ENCODE measurements around the gene CST7.

Gene CST7

DNA sequence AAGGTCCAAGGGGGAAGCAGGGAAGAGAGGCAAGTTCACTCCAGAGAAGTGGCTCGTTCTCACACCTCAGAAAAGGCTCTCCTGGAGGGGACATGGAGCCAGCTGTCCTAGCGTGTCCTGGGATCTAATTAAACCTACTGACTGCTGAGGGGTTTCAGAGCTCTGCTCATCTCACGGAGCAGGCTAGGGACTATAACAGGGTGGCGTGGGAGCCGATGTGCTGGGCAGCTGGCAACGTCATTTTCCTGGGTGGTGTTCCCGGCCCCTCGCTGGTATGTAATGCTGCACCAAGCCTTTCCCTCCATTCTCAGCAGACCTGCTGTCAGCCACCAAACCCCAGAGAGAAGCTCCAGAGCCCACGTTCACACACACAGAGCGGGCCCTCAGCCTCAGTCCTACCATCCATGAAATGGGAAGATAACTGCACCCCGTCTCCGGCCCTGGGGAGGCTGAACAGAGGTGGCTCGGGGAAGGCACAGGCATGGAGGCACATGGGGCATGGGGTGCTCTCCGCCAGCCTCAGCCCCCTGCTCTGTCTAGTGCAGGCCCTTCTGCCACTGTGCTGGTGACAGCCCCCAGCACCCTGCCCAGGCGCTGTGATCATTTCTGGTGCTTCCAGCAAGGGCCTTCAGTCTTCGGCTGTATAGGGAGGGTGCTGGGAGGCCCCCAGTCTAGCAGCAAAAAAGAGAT, 1.9 kb downstream of the CST7 start:
- DNase-seq: no peak

DNA sequence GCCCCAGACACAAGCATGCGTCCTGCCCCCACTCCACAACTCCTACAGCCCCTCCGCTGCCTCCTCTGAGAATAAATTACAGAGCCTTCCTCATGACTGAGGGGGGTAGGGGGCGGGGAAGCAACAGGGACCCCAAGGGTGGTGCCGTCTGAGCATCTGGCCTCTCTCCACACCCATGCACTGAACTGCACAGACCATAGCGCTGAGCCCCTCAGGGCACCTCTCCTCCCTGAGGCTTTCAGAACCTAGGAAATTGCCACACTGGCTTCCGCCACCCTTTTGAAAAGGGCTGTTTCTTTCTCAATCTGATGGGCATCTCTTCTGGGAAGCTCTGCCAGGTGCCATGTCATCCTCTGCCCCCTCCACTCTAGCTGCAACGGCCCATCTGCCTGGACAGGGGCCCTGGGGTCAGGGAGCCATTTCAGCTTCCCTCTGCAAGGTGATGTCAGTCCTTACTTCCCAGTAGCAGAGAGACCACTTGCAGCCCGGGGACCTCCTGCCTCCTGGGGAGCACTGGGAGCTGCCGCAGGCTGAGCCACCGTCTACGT, 2.5 kb downstream of the CST7 start:
- DNase-seq: no peak

DNA sequence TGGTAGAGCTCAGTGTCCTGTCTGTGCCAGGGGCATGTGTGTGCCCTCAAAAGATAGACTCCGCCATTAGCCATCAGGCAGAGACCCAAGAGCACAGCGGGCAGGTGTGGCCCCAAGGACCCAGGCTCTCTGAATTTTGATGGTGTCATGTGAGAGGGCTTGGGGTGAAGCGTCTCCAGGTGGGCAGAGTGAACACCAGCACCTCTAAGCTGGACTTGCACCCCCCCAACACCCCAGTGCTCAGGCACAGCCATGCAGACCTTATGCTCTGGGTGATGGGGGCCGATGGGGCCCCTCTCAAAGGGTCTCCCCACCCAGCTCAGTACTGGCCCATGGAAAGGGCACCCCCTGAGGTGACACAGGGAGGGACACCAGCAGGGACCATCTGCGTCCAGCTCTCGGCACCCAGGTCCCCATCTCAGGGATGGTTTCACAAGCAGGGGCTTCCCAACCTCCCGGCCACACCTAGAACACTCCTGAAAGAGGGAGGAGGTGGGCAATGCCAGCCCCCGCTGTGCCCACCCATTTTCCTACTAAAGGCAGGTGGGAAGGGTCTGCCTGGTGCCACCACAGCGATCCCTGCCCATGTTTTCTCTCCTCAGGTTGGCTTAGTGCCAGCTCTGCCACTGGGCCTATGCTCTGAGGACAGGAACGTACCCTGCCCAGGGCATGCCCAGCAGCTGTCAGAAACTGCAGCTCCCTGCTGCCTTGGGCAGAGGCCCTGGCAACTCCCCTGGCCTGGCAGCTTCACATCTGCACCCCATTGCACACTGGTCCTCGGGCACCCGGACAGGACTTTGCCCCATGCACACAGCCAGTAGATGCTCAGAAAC, 3.5 kb downstream of the CST7 start:
- DNase-seq: no peak

- no peak for DNase-seq
Observed at GRCh38 chr20:24953209-24953575, 4.1 kb downstream of the CST7 start.

DNA sequence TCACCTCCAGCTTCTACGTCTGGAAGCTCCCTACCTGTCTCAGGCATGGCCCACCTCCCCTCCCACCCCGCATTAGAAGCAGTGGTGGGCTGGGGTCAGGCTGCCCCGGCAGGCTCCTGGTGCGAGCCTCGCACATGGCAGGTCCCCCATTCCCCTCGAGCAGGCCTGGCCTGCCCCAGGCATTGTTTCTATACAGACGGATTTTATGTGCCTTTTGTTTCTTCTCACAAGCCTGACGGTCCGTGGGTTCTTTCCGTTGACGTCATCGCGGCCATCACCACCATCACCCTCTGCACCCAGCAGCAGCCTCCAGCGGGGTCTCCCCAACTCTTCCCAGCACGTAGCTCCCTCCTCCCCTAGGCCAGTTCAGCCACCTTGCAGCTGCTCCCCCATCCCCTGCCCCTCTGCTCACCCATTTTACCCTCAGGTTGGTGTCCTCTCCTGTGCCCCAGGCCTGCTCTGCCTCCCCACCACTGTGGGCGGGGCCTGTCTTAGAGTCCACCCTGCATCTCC, 4.6 kb downstream of the CST7 start:
- DNase-seq: no peak

- DNase-seq: no peak
Observed at GRCh38 chr20:24954151-24954550, 5.1 kb downstream of the CST7 start.

DNA sequence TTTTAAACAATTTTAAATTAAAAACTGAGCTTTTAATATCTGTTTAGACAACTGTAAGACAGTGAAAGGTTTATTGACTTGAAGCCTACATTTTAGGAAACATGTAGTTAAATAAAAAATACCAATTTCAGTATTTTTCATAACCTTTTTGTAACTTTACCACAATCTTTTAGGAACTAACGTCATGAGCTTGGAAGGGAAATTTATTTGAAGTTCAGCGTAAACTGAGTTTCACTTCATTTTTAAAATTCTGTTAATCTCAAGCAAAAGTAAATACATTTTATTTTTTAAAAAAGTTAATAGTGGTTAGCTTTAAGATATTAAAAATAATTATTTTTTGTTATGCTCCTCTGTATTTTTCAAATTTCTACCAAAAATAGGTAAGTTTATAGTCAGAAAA, 5.5 kb downstream of the CST7 start:
- no peak for DNase-seq

GRCh38 chr20:24955045-24955444, 6.0 kb downstream of the CST7 start:
- no peak for DNase-seq

DNA sequence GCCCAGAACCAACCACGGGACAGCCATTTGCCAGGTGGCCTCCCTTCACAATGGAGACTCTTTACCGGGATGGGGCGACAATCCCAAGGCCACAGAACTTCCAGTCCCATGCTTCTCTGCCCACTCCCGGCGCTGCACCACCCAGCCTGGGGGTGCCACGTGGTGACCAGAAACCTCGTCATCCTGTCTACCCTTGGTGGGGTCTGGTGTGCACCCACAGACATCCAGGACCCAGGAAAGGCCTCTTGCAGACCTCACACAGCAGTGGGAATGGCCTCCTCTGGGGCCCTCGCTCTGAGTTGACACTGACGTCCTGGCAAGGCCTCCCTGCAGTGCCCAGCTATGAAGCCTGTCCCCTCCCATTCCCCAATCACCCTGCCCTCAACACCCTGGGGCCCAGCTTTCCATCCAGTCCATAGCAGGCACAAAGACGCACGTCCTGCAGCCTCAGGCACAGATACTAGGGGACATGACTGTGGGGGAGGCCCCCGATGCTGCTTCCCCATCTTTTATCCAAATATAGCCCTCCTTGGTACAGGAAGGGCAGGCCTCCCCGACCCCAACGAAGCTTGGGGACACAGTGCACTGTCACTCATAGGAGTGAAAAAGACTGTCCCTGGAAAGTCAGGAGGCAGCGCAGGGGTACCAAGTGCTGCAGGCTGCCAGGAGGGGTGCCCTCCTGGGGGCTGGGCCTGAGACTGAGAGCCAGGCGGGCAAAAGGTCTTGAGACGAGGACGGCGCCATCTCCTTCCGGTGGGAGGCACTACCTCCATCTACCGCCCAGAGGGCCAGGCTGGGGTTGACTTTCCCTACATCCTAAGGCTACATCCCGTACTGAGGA, 7.2 kb downstream of the CST7 start:
- DNase-seq: no peak

- no peak for DNase-seq
Observed at GRCh38 chr20:24957326-24958016, 8.4 kb downstream of the CST7 start.

GRCh38 chr20:24958506-24959385, 9.7 kb downstream of the CST7 start:
- DNase-seq: no peak

DNA sequence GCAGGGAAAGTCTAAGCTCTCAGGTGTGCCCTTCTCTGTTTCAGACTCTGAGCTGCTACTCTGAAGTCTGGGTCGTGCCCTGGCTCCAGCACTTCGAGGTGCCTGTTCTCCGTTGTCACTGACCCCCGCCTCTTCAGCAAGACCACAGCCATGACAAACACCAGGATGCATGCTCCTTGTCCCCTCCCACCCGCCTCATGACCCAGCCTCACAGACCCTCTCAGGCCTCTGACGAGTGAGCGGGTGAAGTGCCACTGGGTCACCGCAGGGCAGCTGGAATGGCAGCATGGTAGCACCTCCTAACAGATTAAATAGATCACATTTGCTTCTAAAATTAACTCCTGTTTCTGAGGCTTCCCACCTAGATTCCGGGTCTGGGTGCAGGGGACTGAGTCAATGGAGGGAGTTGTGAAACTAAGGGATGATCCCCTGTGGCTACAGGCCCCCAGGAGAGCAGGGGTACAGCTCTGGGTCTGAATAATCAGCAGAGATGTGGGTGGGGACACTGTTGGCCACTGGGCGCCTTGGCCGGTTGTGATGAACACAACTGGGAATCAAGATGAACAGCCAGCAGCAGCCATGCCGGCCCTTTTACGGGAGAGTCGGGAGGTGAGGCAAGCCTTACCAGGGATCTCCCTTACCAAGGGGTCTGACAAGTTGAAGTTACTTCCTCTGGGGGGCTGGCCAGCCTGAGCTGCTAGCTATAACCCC, 10.7 kb downstream of the CST7 start:
- DNase-seq: no peak

DNA sequence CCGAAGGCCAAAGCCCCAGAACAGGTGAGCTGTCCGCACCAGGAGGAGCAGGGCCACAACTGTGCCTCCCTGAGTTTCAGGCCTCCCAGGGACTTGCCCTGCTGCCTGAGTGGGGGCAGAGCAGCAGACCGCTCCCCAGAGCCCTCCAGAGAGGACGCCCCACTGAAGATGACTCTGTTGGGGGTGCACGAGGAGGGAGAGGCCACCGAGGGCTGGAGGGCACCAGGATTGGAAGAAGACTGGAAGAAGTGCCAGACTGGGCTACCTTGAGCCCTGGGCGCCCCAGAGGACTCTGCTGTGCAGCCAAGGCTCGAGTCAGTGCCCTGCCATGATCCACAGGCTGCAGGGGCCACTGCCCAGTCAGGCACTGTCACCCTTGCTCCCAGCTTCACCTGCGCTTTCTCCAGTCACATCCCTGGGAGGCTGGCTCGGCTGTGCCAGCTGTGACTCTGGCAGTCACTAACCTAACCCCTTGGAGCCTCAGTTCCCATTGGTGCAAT, 11.3 kb downstream of the CST7 start:
- DNase-seq: no peak

DNA sequence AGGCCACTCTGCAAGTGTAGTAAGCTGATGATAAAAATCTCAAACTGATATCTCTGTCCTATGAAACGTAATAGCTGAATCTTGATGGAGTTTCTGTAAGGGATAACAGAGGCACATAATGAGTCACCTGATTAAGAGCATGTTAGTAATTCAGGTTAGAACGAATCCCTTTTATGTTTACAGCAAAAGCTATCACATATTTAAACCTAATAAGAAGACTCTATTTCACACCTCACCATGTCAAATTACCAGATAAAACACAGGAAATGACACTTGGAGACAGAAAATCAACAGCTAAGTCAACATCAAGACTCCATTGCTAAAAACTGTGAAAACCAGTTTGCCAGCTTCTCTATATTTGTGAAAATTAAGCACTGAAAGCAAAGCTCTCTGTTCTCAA, 11.8 kb downstream of the CST7 start:
- DNase-seq: no peak

DNA sequence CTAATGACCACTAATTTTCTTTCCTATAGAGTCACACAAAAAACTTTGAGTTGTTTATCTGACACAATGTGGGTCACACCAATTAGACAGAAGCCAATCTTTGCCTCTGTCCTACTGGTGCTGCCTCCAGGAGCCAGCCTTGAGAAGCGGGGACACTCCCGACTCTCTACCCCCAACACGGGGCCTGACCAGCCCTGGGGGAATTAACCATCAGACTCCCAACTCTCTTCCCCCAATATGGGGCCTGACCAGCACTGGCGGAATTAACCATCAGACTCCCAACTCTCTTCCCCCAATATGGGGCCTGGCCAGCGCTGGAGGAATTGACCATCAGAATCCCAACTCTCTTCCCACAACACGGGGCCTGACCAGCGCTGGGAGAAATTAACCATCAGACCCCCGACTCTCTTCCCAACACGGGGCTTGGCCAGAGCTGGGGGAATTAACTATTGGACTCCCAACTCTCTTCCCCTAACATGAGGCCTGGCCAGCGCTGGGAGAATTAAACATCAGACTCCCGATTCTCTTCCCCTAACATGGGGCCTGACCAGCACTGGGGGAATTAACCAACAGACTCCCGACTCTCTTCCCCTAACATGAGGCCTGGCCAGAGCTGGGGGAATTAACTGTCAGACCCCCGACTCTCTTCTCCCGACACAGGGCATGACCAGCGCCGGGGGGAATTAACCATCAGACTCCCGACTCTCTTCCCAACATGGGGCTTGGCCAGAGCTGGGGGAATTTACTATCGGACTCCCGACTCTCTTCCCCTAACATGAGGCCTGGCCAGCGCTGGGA, 12.5 kb downstream of the CST7 start:
- DNase-seq: no peak

GRCh38 chr20:24962182-24962492, 13.1 kb downstream of the CST7 start:
- DNase-seq: no peak

DNA sequence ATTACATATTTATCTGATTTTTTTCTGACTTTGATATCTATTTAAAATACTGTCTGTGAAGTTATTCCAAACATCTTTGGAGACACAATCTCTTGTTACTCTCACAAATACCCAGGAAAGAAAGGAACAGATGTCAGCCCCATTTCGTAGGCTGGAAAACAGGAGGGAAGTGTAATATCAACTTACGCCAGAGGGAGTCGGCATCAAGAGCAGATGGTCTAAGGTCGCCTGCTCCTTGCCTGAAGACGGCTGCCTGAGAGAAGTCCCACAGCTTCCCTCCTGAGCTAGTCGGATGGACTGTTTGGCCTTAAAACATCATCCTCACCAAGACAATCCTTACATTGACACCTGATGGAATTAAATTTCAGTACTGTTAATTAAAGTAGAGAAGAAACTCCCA, 13.4 kb downstream of the CST7 start:
- DNase-seq: no peak

DNA sequence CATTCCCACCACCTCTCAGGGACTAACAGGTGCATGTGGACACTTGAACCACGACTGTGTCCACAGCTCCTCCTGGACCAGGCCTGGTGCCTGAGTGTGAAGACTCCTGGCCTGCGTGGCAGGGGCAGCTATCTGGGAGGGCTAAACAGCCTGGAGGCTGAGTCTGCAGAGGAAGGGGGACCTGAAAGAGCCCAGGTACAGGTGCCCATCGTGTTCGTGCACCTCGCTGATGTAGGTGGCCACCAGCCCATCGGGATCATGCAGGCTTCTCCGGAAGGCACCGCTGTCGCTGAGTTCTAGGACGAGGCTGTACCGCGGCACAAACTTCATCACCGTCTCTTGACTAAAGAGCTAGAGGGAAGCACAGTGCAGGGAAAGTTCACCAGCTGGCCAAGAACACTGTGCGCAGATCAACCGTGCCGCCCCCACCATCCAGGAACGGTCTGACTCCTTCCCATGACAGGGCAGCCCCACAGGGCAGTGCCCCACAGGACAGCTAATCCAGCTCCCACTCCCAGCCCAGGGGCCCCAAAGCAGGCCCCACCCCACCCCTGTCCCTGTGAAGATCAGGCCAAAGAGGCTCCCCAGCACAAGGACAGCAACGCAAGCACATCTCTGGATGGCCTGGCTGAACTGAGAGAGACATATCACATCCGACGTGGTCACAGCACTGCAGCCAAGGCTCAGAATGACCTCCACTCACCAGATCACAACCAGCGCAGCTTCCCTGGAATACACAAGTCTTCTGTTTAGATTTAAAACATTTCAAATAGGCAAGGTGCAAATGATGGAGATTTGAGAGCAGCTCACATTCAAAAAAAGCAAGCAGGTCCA, 14.8 kb downstream of the CST7 start:
- no peak for DNase-seq

GRCh38 chr20:24964506-24964840, 15.4 kb downstream of the CST7 start:
- no peak for DNase-seq

Measured in NCI-H2029 (cell line).